Stimulated activated CD4-positive, alpha-beta T cell treated with anti-CD3 and anti-CD28 coated beads, Interleukin-15, amount 100 ng/mL, for 24 hours (primary cell): ENCODE data around the gene DCAF12.
"Not testable (repeated sequence)": the region's sequence is repeated elsewhere in the genome, so short reads cannot be mapped to it uniquely, and the experiment has no call there.

ENCODE experiments used
- DNase-seq: peaks from one replicate; pipeline ENCODE4 v3.0.0-alpha.2; 2020

Gene DCAF12

DNA sequence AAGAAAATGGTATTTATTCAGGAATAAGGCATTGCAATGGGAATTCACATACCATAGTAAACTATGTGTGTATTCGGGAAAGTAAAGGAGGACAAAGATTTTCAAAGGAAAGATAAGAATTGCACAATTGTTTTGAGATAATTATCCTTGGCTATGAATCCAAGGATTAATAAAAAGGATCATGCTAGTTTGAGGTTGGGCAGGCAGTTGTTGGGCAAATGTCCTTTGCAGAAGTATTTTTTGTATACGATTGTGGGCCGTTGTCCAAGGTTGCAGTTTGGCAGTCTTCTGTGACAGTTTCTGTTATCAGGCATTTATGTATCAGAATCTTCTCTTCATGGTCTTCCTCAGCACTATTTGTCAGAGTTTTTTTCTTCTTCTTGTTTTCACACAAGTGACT is 67.2 kb downstream of the DCAF12 start:
- no peak for DNase-seq

DNA sequence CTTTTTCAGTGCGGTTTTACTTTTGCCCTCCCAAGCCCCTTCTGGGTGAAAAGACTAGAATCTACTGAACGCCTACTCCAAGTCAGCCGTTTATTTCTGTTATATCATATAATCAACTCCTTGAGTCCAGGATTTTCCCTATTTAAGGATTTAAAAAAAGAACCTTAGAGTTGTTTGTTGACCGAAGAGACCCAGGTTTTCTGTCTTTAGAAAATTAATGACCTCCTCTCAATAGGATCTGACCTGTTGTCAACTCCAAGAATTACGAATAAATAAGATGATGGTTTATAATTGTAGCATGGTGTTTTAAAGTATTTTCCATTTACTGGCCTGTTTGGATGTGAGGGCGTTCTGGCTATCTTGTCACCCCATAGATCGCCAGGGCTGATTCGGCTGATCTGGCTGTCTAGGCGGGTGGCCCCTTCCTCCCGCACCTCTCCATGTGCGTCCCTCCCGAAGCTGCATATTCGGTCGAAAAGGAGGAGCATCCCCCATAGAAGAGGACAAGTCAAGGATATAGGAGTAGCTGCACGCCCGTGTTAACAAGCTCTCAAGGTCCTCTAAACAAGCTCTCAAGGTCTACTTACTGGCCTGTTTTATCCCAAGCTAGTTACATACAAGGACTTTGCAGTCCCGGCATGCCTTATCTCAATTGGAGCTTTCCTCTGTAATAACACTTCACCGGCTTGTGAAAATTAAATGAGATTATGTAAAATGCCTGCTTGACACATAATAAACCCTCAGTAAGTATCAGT is 76.7 kb downstream of the DCAF12 start:
- no peak for DNase-seq

DNA sequence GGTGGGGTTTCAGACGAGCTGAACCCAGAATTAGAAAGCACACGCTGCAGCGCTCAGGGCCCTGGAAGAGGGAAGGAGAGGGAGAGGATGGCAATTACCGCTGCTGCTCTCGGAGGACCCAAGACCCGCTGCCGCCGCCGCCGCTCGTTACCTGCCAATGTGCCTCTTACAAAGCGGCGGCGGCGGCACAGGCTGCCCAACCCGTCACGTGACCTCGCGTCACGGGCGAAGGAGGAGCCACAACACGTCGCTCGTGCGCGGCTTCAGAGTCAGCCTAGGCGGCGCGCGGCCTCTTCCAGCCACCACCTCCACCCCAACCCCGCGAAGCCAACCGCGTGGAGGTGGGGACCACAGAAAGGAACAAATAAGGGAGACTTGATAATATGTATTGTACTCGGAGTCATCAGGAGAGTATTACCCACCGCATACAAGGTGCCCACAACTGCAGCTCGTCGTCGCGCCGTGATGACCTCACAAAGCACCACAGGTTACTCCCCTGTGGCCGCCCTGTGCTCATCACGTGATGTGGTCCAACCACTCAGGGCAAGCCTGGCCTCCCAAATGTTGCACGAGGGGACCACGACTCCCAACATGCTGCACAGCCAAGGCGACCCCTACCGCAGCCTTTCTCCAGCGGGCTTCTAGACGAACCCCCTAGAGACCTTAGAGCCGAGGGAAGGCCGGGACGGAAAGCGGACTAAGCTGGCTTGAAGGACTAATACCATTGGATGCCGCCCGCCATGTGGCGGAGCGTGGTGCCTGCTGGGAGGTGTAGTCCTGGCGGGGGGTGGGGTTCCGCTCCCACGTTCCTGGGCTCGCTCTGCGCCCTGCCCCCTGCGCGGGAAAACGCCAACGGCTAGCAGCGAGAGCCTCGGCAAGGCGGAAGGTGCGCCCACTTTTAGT is 77.5 kb downstream of the DCAF12 start, which contains the start of gene UBAP2:
Gene UBAP2, minus strand, starts transcription at position 161 of the 903 bp plus-strand sequence. CDS start 31,739 bp downstream, outside the sequence.
- peak; percentile 98 for DNase-seq

DNA sequence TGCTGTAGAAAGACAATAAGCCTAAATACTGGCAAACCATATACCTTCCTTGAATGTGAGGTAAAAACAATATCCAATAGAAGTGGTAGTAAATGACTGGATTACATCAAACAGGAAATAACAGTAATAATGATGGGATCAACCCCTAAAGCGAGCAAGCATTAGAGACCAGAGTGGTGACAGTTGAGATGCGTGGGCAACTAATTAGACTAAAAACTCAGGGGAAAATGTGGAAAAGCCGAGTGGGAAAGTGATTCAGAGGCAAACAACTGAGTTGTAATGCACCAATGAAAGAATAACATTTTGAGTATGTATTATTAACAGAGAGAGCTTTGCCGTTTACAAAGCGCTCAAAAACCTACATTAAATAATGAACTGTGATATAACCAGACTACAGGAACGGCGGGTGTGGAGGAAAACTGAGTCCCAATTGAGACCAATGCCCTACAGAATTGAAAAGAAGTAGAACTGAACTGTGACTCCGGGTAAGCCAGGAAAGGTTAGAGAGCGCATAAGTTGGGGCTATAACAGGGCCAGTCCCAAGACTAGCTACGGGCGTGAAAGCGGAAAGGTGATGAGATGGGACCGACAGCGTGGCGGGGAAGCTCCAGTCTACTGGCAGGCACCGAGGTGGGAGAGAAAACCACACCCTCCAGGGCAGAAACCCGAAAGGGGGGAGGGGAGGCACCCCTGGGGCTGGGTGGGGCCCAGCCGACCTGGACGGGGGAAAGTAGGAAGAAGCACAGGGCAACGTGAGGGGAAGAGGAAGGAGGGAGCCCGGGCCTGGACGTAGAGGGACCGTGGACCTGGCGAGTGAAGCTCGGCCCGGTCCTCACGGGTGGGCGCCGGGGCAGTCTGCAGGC is 78.4 kb downstream of the DCAF12 start:
- DNase-seq: peak; percentile 76

DNA sequence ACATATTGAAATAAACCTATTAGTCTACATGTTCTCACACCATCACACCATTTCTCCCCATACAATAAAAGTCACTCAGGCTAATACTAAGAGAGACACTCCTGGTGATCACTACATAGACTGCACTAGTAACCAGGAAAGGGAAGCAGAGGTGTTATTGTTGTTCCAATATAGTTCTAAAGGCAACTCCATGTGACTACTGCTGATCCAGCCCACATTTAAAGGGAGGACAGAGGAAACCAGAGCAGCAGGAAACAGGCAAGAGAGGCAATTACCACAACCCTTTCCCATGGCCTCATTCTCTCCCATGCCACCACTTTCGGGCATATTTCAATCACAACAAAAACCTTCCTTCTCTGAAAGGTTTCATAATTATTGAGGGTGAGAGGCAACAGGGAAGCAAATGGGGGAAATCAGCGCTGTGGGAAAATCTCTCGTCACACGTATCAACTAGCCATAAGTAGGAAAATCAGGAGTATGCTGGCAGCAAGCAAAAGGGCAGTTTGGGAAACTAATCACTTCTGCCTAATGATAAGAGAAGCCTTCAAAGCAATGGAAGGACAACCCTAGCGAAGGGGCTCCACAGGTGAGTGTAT is 79.6 kb downstream of the DCAF12 start:
- DNase-seq: no peak

DNA sequence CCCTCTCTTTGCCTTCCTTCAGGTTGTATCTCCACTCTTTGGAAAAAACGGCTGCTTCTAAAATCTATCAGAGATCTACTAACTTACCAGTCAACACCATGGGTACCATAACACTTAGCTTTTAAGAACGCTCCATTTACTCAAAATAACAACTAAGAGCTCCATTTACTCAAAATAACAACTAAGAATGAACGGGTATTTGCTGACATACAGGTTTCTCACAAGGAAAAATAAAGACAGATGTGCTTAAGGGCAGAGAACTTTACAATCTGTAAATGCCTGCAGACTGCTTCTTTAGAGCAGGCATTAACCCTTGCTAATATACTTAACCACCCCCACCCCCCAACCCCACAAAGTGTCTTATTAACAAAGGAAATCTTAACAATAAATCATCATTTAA is 80.6 kb downstream of the DCAF12 start:
- DNase-seq: no peak

DNA sequence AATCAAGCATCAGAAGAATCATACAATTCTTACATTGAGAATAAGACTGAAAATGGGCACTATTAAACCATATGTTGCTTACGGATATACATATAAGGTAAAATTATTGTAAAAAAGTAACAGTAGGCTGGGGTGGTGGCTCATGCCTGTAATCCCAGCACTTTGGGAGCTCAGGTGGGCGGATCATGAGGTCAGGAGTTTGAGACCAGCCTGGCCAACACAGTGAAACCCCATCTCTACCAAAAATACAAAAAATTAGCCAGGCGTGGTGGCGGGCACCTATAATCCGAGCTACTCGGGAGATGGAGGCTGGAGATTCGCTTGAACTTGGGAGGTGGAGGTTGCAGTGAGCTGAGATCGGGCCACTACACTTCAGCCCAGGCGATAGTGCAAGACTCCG is 84.4 kb downstream of the DCAF12 start:
- DNase-seq: not testable (repeated sequence)

DNA sequence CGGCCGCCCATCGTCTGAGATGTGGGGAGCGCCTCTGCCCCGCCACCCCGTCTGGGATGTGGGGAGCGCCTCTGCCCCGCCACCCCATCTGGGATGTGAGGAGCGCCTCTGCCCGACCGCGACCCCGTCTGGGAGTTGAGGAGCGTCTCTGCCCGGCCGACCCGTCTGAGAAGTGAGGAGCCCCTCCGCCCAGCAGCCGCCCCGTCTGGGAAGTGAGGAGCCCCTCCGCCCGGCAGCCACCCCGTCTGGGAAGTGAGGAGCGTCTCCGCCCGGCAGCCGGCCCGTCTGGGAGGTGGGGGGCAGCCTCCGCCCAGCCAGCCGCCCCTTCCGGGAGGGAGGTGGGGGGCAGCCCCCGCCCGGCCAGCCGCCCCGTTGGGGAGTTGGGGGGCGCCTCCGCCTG is 87.6 kb downstream of the DCAF12 start:
- not testable (repeated sequence) for DNase-seq

DNA sequence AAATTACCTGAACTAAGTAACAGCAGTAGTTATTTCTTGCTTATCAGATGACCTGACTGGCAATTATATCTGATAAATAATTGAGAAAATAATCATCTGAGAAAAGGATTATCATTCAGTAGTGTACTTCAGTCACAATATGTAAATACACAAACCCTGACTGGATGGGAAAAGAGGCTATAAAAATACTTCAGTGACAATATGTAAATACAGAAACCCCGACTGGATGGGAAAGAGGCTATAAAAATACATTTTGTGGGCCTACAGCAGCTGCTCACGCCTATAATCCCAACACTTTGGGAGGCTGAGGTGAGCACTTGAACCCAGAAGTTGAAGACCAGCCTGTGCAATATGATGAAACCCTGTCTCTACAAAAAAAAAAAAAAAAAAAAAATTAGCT is 88.9 kb downstream of the DCAF12 start:
- no peak for DNase-seq

DNA sequence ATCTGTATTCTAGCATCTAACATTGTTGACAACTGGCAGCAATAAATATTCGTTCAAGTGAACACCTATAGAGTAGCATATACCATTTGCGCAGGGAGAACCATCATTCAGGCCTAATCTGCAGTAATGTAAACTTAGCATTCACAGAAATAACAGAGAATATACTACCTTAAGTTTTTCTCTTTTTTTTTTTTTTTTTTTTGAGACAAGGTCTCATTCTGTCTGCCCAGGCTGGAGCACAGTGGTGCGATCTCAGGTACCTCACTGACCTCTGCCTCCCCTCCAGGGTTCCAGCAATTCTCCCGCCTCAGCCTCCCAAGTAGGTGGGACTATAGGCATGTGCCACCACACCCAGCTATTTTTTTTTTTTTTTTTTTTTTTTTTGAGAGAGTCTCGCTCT is 89.9 kb downstream of the DCAF12 start:
- DNase-seq: no peak
